ENCODE results near the gene USP5. TPM values are rescaled to one million over a fixed set of nuclear protein-coding genes. Genes with fewer than 3 reads are reported as not detected.

USP5 gene
- total RNA-seq, 4 donors from 2014 or later = 33.4 to 39.4 (median 36.7) TPM

DNA sequence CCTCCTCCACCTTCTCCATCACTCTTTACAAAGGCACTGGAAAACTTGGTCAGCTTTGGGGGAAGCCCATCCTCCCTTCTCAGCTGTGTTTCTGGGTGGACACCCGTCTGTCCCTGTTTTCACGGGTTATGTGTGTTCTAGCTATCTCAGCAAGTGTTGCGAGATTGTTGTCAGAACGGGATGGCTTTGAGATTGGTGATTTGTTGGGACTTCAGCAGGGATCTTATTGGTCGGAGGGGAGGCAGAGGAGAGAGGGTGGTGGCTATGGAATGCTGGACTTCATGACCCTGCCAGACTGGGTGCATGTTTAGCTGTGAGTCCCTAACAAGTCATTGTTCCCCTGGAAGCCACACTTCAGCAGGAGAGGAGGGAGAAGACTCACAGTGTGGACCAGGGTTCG, 2.1 kb downstream of the USP5 start:
- TF ChIP-seq, protein P1, sequence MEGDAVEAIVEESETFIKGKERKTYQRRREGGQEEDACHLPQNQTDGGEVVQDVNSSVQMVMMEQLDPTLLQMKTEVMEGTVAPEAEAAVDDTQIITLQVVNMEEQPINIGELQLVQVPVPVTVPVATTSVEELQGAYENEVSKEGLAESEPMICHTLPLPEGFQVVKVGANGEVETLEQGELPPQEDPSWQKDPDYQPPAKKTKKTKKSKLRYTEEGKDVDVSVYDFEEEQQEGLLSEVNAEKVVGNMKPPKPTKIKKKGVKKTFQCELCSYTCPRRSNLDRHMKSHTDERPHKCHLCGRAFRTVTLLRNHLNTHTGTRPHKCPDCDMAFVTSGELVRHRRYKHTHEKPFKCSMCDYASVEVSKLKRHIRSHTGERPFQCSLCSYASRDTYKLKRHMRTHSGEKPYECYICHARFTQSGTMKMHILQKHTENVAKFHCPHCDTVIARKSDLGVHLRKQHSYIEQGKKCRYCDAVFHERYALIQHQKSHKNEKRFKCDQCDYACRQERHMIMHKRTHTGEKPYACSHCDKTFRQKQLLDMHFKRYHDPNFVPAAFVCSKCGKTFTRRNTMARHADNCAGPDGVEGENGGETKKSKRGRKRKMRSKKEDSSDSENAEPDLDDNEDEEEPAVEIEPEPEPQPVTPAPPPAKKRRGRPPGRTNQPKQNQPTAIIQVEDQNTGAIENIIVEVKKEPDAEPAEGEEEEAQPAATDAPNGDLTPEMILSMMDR (IDR thresholded peaks at IDR 0.05) = no peak
- no peak for ATAC-seq (ENCODE audit: low FRiP score)
- DNase-seq (ENCODE audit: low spot score) = no peak

DNA sequence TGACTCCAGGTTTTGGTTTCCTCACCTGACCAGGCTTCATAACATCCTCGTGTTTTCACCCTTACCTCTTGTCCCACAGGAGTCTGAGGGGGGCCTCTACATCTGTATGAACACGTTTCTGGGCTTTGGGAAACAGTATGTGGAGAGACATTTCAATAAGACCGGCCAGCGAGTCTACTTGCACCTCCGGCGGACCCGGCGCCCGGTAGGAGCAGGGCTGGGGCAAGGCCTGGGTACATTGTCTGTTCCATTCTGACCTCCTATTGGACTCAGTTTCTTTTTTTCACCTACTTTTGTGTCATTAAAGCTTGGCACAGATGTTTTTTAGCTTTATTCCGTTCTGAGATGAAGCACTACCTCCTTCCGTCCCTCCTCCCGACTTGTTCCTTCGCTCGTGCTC, 3.4 kb downstream of the USP5 start:
- TF ChIP-seq, protein P1 (IDR thresholded peaks at IDR 0.05) = no peak
- DNase-seq (ENCODE audit: low spot score) = no peak
- ATAC-seq (ENCODE audit: low FRiP score) = no peak

DNA sequence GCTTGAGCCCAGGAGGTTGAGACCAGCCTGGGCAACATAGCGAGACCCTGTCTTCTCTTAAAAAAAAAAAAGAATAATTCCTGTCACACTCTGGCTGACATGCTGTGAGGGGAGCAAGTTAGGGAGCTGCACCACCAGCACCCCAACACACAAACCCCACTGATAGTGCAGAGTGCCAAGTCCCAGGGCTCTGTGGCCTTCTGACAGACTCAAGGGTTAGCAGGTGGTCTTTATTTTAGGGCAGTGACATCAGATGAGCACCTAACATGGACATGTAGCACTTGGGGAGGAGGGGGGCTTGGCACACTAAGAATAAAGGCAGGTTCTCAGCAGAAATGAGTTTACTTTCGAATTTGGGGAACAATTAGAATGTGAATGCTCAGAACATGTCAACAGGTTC, 6.8 kb downstream of the USP5 start:
- TF ChIP-seq, protein P1 (IDR thresholded peaks at IDR 0.05) = no peak
- DNase-seq (ENCODE audit: low spot score) (no peak), ATAC-seq (ENCODE audit: low FRiP score) (no peak)

DNA sequence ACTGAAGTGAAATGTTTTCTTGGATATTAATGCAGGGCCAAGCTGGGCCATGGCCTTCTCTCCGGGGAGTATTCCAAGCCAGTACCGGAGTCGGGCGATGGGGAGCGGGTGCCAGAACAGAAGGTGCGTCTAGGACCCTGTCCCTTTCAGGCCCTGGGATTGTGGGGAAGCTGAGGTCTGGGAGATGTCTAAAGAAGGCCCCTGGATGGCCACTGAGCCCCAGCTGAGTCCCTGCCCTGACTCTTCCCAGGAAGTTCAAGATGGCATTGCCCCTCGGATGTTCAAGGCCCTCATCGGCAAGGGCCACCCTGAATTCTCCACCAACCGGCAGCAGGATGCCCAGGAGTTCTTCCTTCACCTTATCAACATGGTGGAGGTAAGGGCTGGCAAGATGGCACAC, 8.2 kb downstream of the USP5 start:
- TF ChIP-seq, protein P1 (IDR thresholded peaks at IDR 0.05) = no peak
- no peak for ATAC-seq (ENCODE audit: low FRiP score)
- DNase-seq (ENCODE audit: low spot score) = no peak

DNA sequence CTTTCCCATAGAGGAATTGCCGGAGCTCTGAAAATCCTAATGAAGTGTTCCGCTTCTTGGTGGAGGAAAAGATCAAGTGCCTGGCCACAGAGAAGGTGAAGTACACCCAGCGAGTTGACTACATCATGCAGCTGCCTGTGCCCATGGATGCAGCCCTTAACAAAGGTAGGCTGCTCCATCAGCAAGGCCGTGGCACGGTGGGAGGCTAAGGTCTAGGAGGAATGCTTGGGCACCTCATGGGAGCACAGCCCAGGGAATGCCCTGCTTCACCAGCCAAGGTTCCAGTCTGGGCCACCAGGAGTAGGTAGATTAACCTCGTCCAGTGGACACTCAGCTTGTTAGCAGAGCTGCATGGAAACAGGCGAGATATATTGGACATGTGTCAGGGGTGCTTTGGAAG, 9.0 kb downstream of the USP5 start:
- ATAC-seq (ENCODE audit: low FRiP score) = no peak
- DNase-seq (ENCODE audit: low spot score) = no peak
- TF ChIP-seq, protein P1 (IDR thresholded peaks at IDR 0.05) = no peak

DNA sequence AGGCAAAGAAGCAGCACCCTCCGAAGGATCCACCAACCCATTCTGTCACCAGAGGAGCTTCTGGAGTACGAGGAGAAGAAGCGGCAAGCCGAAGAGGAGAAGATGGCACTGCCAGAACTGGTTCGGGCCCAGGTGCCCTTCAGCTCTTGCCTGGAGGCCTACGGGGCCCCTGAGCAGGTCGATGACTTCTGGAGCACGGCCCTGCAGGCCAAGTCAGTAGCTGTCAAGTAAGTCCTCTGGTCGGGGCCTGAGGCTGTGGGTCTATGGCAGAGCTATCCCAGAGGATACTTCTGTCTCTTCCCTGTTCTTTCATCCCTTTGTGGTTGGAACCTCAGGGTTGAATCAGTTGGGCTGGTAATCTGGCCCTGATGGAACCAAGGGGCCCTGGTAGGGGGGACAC, 9.4 kb downstream of the USP5 start:
- ATAC-seq (ENCODE audit: low FRiP score) = no peak
- DNase-seq (ENCODE audit: low spot score) = no peak
- TF ChIP-seq, protein P1 (IDR thresholded peaks at IDR 0.05) = no peak

DNA sequence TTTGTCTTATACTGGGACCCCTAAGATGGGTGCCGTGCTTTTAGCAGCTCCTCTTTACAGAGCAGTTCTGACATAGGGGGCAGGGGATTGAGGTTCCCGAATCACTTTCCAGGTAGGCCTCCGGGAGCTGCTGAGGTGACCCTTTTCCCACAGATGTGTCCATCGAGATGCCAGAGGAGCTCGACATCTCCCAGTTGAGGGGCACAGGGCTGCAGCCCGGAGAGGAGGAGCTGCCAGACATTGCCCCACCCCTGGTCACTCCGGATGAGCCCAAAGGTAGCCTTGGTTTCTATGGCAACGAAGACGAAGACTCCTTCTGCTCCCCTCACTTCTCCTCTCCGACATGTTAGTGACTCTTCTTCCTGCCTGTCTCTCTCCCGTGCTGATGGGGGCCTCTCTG, 11.1 kb downstream of the USP5 start:
- ATAC-seq (ENCODE audit: low FRiP score) (no peak), DNase-seq (ENCODE audit: low spot score) (no peak)
- TF ChIP-seq, protein P1 (IDR thresholded peaks at IDR 0.05) = no peak

Data from omental fat pad (tissue), 4 donors.